Embryonic facial prominence (tissue), 1 donor: Measurements from ENCODE around the gene CACNA1B.
"Not testable (repeated sequence)": the region's sequence is repeated elsewhere in the genome, so short reads cannot be mapped to it uniquely, and the experiment has no call there.

Source experiments
- DNase-seq: peaks from one replicate; pipeline ENCODE4 v3.0.0-alpha.2; 2016; ENCODE audit errors: extremely low spot score

CACNA1B gene

GRCh38 chr9:138013273-138013672 is 135.7 kb downstream of the CACNA1B start:
- DNase-seq, result no peak

DNA sequence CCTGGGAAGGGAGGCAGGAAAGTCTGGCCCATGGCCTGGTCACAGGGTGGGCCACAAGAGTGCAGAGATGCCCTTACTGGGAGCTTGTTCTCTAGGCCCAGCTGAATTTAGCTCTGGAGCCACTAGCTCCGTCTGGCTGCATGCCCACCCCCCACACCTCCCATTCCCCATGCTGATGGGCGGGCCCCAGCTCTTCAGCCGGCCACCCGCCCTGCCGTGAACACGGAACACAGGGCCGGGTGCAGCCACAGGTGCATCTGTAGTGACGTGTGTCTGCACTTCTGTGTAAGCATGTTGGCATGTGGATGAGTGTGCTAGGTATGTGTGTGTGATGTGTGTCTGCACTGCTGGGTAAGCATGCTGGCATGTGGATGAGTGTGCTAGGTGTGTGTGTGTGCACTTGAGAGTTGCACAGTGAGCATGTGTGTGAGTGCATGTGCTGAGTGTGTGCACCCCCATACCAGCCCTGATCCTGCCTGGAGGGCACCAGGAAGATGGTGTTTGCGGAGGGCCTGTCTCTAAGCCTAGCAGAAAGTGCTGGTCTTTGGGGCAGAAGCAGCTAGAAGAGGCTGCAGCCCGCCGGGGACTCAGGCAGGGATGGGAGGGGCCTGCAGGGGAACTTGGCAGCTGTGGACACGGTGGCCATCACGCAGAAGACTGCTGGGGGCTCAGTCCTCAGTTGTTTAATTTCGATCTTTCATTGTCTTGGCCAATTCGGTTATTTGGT is 136.4 kb downstream of the CACNA1B start:
- no peak for DNase-seq

- no peak for DNase-seq
Measured at GRCh38 chr9:138014563-138014945, 137.0 kb downstream of the CACNA1B start.

DNA sequence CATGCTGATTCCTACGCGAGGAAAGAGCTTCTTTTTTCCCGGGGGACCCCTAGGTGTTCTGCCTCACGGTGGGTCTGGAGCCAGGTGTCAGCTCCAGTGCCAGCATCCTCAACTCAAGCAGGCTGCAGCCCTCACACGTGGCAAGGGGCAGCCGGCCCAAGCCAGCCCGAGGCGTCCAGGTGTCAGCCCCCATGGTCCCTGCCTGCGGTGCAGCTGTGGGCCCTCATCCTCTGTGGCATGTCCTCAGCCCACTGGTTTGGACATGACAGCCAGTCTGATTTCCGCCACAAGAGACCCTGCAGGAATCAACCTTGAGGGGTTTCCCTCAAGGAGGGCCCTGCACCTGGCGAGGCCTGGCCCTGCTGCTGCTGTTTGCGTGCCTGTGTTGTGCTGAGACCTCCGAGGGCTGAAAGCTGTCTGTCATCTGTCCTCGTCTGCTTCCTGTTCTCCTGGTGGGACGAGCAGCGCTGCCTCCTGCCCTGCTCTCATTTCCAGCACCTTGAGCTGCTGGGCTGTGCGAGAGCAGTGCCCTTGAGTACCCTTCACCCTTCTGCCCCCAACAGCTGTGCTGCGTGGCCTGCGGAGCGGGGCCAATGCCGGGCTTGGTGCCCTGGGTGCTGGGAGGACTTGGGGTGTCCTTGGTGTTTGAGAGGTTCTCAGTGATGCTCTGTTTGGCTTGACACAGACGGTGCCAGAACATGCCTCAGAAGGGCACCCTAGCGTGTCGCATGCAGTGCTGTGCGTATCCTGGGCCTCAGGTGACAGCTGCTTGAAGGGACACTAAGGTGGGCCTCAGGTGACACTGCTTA is 137.6 kb downstream of the CACNA1B start:
- DNase-seq, result no peak

DNA sequence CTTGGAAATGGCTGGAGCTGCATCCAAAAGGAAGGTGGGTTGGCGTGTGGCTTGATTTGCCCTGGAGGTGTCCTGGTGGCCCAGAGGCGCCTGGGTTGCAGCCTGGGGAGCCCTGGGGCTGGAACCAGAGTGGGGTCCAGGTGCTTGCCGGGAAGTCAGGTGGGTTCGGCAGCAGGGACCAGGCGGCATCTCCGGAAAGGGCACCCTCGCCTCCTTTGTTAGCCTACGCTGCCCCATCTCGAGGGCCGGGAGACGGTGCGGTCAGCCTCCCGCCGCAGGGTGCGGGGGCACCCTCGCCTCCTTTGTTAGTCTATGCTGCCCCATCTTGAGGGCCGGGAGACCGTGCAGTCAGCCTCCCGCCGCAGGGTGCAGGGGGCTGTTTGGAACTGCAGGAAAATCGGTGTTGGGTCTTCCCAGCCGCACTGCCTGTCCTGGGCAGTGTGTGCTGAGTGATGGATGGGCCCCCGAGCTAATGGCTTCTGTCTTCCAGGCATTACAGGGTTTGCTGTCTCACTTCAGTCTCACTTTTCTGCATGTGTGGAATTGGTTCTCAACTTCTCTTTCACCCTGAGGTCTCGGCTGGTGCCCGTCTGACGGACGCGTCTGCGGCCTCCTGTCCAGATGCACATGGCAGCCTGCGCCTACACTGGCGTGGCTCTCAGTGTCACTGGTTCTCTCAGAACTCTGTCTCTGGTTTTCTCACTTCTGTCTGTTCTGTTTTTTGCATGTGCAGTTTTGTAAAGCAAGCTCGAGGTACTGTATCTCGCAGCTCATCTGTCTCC is 139.0 kb downstream of the CACNA1B start:
- DNase-seq, result no peak

DNA sequence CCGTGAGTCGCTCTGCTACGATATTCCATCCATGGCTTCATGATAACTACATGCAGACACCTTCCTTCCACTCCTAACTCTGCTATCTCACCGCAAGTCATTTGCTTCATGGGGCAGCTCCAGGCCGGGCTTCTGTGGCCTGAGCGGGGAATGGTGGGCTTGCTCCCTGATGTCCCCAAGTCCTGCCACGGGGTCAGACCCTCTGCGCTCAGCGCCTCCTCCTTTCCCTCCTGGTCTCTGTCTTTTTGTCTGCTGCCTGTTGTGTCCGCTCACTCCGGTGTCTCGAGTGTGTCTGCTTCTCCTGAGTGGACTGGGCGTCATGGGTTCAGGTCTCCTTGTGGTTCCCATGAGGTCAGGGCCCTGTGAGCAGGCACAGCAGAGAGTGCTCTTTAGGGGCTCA is 139.6 kb downstream of the CACNA1B start:
- DNase-seq, result no peak

DNA sequence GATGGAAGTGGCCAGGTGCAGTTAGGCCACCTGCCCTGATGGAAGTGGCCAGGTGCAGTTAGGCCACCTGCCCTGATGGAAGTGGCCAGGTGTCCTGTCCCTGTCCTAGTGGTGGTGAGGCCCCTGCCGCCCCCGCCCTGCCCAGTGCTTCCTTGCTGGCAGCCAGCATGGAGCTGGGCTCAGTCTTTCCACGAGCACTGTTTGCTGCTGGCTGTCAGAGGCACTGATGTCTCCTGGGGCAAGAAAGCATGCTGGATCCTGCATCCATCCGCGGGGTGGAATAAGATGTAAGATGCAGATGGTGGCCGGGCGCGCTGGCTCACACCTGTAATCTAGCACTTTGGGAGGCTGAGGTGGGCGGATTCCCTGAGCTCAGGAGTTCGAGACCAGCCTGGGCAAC is 141.9 kb downstream of the CACNA1B start:
- not testable (repeated sequence) for DNase-seq

GRCh38 chr9:138020120-138020794 is 142.7 kb downstream of the CACNA1B start:
- no peak for DNase-seq

DNA sequence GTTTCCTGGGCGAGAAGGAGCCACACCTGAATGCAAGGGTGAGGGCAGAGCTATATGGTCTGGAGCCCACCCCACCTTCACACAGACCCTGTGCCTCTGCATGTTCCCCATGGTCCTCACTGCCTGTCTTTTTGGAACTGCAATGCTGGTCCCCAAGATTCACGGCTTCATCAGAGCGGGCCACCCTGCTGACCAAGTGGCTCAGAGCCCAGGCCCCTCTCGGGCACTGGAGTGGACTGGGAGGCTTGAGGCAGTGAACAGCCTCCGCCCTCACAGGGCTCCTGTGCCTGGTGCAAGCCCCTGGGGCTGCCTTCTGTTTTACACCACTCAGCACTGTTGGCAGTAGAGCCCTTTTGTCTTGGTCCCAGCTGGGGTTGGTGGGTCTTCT is 143.2 kb downstream of the CACNA1B start:
- DNase-seq, result no peak

GRCh38 chr9:138021251-138022056 is 143.9 kb downstream of the CACNA1B start:
- no peak for DNase-seq

GRCh38 chr9:138022121-138022741 is 144.6 kb downstream of the CACNA1B start:
- no peak for DNase-seq

GRCh38 chr9:138022756-138023393 is 145.3 kb downstream of the CACNA1B start:
- no peak for DNase-seq

DNA sequence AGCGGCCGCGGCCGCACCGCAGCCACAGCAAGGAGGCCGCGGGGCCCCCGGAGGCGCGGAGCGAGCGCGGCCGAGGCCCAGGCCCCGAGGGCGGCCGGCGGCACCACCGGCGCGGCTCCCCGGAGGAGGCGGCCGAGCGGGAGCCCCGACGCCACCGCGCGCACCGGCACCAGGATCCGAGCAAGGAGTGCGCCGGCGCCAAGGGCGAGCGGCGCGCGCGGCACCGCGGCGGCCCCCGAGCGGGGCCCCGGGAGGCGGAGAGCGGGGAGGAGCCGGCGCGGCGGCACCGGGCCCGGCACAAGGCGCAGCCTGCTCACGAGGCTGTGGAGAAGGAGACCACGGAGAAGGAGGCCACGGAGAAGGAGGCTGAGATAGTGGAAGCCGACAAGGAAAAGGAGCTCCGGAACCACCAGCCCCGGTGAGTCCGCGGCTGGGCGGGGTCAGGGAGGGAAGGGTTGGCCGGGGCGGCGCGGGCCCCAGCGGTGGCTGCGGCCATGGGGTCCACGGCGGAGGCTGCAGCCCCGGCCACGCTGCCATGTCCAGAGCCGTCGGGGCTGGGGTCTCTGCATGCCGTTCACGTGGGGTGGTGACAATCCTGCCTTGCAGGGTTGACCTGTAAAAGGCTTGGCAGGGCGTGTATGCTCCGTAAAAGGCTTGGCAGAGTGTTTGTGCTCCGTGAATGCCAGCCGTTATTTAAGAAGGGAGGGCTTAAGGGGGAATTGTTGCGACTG is 146.0 kb downstream of the CACNA1B start:
- DNase-seq, result no peak

DNA sequence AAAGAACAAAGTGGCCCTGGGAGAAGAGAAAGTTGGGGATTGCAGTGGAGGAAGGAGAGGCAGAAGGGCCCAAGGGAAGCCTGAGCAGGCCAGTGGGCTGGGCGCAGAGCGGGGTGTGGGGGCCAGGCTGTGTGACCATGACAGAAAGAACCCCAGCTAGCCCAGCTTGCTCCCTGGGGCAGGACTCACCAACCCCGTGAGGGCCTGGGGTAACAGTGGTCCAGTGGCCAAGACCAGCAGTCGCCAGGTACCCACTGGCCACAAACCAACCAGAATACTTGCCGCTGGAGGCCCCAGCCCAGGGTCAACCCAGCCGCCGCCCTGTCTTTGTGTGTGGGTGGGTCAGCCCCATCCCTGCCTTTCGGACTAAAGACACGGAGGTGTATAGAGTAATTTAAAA is 146.5 kb downstream of the CACNA1B start:
- DNase-seq, result no peak

GRCh38 chr9:138024831-138025291 is 147.3 kb downstream of the CACNA1B start:
- DNase-seq, result no peak

DNA sequence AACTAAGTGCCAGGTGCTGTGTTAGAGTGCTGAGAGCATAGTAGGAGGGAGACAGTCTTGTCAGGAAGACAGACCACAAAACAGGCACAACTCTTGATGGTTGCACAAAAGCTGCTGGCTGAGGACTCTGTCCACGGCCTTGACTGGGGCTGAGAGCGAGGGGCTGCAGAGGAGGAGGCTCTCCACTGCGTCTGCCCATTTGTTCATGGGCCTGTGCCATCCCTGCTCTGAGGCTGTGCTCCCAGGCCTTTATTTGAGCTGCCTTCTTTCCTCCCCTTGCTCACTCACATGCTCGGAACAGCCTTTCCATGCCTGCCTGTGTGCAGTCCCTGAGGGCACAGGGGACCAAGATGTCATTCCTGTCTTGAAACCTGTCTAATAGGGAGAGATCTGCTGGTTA is 147.8 kb downstream of the CACNA1B start:
- DNase-seq, result no peak

DNA sequence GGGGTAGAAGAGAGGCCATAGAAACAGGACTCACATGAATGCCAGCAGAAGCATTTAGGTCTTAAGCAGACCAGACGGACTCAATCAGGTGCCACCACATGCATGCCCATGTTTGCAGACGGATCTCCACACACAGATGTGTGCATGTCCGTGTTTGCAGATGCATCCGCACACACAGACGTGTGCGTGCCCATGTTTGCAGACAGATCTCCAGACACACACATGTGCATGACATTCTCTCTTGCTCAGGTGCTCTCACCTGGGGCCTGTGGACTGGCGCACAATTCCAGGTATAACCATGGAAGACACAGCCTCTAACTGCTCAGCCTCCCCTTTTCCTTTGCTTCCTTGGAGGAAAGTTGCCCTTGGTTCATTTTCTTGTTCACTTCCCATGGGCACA is 148.3 kb downstream of the CACNA1B start:
- DNase-seq, result no peak

DNA sequence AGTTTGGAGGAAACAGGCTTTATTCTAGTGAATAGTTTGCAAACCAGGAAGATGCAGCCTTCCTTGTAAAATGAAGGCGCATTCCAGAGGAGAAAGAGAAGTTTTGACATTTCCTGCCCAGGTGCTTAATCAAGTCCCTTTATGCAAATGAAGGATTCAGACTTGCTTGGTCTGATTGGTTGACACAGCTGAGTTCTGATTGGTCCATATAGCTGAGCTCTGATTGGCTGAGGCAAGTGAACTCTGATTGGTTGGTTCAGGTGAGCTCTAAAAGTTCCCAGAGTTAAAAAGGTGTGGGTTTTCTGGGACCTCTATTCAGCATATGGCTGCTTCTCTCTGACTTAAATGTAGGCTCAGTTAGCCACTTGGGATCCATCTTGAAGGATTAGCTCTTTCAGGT is 151.0 kb downstream of the CACNA1B start:
- DNase-seq, result no peak

DNA sequence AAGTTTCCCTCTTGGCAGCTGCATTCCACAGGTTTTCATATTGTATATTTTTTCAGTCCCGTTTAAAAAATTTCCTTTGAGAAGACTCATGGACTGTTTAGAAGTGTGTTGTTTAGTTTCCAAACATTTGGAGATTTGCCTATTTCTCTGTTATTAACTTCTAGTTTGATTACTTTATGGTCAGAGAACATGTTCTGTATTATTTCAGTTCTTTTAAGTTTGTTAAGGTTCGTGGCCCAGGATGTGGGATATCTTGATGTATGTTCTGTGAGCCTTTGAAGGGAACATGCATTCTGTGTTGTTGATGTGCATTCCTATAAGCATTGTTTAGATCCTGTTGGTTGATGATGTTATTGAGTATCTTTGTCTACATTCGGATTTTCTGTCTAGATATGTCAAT is 153.6 kb downstream of the CACNA1B start:
- DNase-seq, result no peak
